ENCODE data around the gene HSP90AA1.

GRCh38 chr14:102086972-102087761 is at the start of gene HSP90AA1:
- TF ChIP-seq USF2 (IDR thresholded peaks at IDR 0.05; ENCODE audit: low read length) (no peak), POLR2A (IDR thresholded peaks at IDR 0.05; ENCODE audit: control extremely low read depth in 1 of 2, low read depth in 2 of 2, low read length in 2 of 2) (peak; percentile 86 to 97; a peak in 2 of 3 replicates), CBX5 (IDR thresholded peaks at IDR 0.05; ENCODE audit: low read depth, low read length) (no peak), TAF1 (IDR thresholded peaks at IDR 0.05; ENCODE audit: low read depth, low read length) (peak; percentile 91), RFX5 (IDR thresholded peaks at IDR 0.05; ENCODE audit: borderline replicate concordance, low read depth, low read length) (no peak), CHD2 (IDR thresholded peaks at IDR 0.05; ENCODE audit: low read length) (no peak), EP300 (IDR thresholded peaks at IDR 0.05; ENCODE audit: borderline replicate concordance in 1 of 2, low read depth in 2 of 2, low read length in 2 of 2) (no peak), CREB1 (IDR thresholded peaks at IDR 0.05) (peak; percentile 67), TCF12 (IDR thresholded peaks at IDR 0.05; ENCODE audit: low read depth, low read length) (no peak), EGR1 (IDR thresholded peaks at IDR 0.05; ENCODE audit: borderline replicate concordance, low read depth, low read length) (peak; percentile 99), HDAC6 (IDR thresholded peaks at IDR 0.05; ENCODE audit: low read depth, low read length) (no peak), CTCF (IDR thresholded peaks at IDR 0.05; ENCODE audit: control extremely low read depth in 1 of 3, insufficient read depth in 1 of 3, low read depth in 1 of 3, low read length in 3 of 3) (no peak)

Data from H1 (cell line).